Fibroblast of lung (primary cell): ENCODE results near the gene TMEM139.

ENCODE experiments used
- CTCF ChIP-seq, 2 donors: IDR thresholded peaks in 1 of 2; conservative IDR thresholded peaks in 1 of 2; 1 replicate in 1 of 2; 2 replicates in 1 of 2; pipeline ENCODE4 v1.5.1; 2011 to 2012; ENCODE audit warnings: low read length in 2 of 2, control low read depth in 1 of 2, inconsistent platforms in 1 of 2, low read depth in 1 of 2, mild to moderate bottlenecking in 1 of 2
- EZH2 ChIP-seq: IDR thresholded peaks from 2 replicates; pipeline ENCODE4 v1.5.1; 2012; ENCODE audit warnings: low read length, control low read depth, mild to moderate bottlenecking; ENCODE audit errors: missing control alignments

DNA sequence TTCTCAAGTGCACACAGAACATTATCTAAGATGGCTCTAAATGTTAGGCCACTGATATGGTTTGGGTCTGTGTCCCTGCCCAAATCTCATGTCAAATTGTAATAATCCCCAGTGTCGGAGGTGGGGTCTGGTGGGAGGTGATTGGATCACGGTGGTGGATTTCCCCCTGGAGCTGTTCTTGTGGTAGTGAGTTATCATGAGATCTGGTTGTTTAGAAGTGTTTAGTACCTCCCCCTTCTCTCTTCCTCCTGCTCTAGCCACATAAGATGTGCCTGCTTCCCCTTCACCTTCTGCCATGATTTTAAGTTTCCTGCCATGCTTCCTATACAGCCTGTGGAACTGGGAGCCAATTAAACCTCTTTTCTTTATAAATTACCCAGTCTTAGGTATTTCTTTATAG is 32.8 kb upstream of the TMEM139 start:
- TF ChIP-seq CTCF (conservative IDR thresholded peaks at IDR 0.05 in 1 of 2, IDR thresholded peaks at IDR 0.05 in 1 of 2; ENCODE audit: low read depth in 1 of 2, low read length in 2 of 2) (no peak), EZH2 (no peak)
